ENCODE measurements around the gene ACOXL.

ACOXL gene

GRCh38 chr2:110799376-110799775 is 67.0 kb downstream of the ACOXL start:
- DNase-seq, result no peak

GRCh38 chr2:110800611-110801402 is 68.4 kb downstream of the ACOXL start:
- no peak for DNase-seq

- DNase-seq, result no peak
Observed at GRCh38 chr2:110802208-110802932, 70.0 kb downstream of the ACOXL start.

GRCh38 chr2:110804433-110804832 is 72.1 kb downstream of the ACOXL start:
- DNase-seq, result no peak

- DNase-seq, result peak; percentile 80
Observed at GRCh38 chr2:110804915-110805314, 72.5 kb downstream of the ACOXL start.

GRCh38 chr2:110805894-110806452 is 73.6 kb downstream of the ACOXL start:
- DNase-seq, result no peak

- no peak for DNase-seq
Observed at GRCh38 chr2:110807522-110807921, 75.1 kb downstream of the ACOXL start.

- no peak for DNase-seq
Observed at GRCh38 chr2:110810404-110810803, 78.0 kb downstream of the ACOXL start.

- no peak for DNase-seq
Observed at GRCh38 chr2:110812726-110813645, 80.6 kb downstream of the ACOXL start.

- DNase-seq, result no peak
Observed at GRCh38 chr2:110813896-110814295, 81.5 kb downstream of the ACOXL start.

GRCh38 chr2:110815938-110816337 is 83.6 kb downstream of the ACOXL start:
- DNase-seq, result no peak

- no peak for DNase-seq
Observed at GRCh38 chr2:110816404-110817365, 84.3 kb downstream of the ACOXL start.

- DNase-seq, result no peak
Observed at GRCh38 chr2:110818767-110819481, 86.6 kb downstream of the ACOXL start.

GRCh38 chr2:110819711-110820110 is 87.3 kb downstream of the ACOXL start:
- no peak for DNase-seq

- no peak for DNase-seq
Observed at GRCh38 chr2:110820128-110820527, 87.8 kb downstream of the ACOXL start.

GRCh38 chr2:110823165-110823564 is 90.8 kb downstream of the ACOXL start:
- DNase-seq, result no peak

- DNase-seq, result no peak
Observed at GRCh38 chr2:110827511-110827910, 95.1 kb downstream of the ACOXL start.

GRCh38 chr2:110828330-110828729 is 96.0 kb downstream of the ACOXL start:
- no peak for DNase-seq

- no peak for DNase-seq
Observed at GRCh38 chr2:110829413-110830146, 97.2 kb downstream of the ACOXL start.

GRCh38 chr2:110832740-110833139 is 100.4 kb downstream of the ACOXL start:
- DNase-seq, result no peak
